K562 (cell line): ENCODE measurements around the gene ANO8. TPM values are rescaled to one million over a fixed set of nuclear protein-coding genes. Genes with fewer than 3 reads are reported as not detected.

Experiments
- CBFA2T2 ChIP-seq: fragments of 450-650 bp; conservative IDR thresholded peaks from 2 replicates; pipeline ENCODE4 v1.6.1; 2017; ENCODE audit warnings: mild to moderate bottlenecking
- CREM ChIP-seq: IDR thresholded peaks from 2 replicates; pipeline ENCODE4 v1.6.1; 2014; ENCODE audit warnings: antibody characterized with exemption, low read depth
- CXXC5 ChIP-seq: fragments of 250-450 bp; sonication (Bioruptor Pico); IDR thresholded peaks from 2 replicates; pipeline ENCODE4 v1.8.0; 2022; ENCODE audit warnings: inconsistent platforms, mild to moderate bottlenecking, moderate library complexity
- DDX20 ChIP-seq: fragments of 450-650 bp; IDR thresholded peaks from 2 replicates; pipeline ENCODE4 v1.6.1; 2016; ENCODE audit warnings: missing genetic modification characterization, low read depth, mild to moderate bottlenecking, missing compliant biosample characterization, moderate library complexity
- DIDO1 ChIP-seq: fragments of 450-650 bp; IDR thresholded peaks from 2 replicates; pipeline ENCODE4 v1.6.1; 2016; ENCODE audit warnings: low read depth, missing biosample characterization, missing genetic modification characterization
- FOS ChIP-seq: IDR thresholded peaks from 3 replicates; pipeline ENCODE4 v1.6.1; 2011; ENCODE audit not compliant: insufficient read length; ENCODE audit errors: extremely low read depth
- HNRNPL ChIP-seq: fragments of 200-400 bp; formaldehyde crosslinking; IDR thresholded peaks from 2 replicates; pipeline ENCODE4 v1.6.1; 2017; ENCODE audit warnings: low read depth, mild to moderate bottlenecking, low read length
- HNRNPUL1 ChIP-seq: fragments of 200-400 bp; formaldehyde crosslinking; IDR thresholded peaks from 2 replicates; pipeline ENCODE4 v1.6.1; 2017; ENCODE audit warnings: low read length
- ILF3 ChIP-seq: fragments of 450-650 bp; IDR thresholded peaks from 2 replicates; pipeline ENCODE4 v1.6.1; 2018; ENCODE audit warnings: antibody characterized with exemption, mild to moderate bottlenecking, moderate library complexity, borderline replicate concordance
- MIER1 ChIP-seq: fragments of 450-650 bp; IDR thresholded peaks from 2 replicates; pipeline ENCODE4 v1.6.1; 2016; ENCODE audit warnings: antibody characterized with exemption, mild to moderate bottlenecking, low read depth
- NCOA6 ChIP-seq: fragments of 450-650 bp; IDR thresholded peaks from 2 replicates; pipeline ENCODE4 v1.6.1; 2017; ENCODE audit warnings: mild to moderate bottlenecking
- NR2F6 ChIP-seq: fragments of 450-650 bp; formaldehyde crosslinking; IDR thresholded peaks from 2 replicates; pipeline ENCODE4 v1.4.0; 2020; ENCODE audit warnings: mild to moderate bottlenecking
- NR4A1 ChIP-seq, 2 experiments: fragments of 250-450 bp in 1 of 2; fragments of 450-650 bp in 1 of 2; sonication (Bioruptor Pico) in 1 of 2; IDR thresholded peaks; 2 replicates each; pipeline versions ENCODE4 v1.4.0 to v1.6.1; 2016 to 2020; ENCODE audit warnings: mild to moderate bottlenecking in 2 of 2, missing compliant biosample characterization in 1 of 2, missing genetic modification characterization in 1 of 2, moderate library complexity in 1 of 2
- OTX1 ChIP-seq: fragments of 450-650 bp; formaldehyde crosslinking; IDR thresholded peaks from 2 replicates; pipeline ENCODE4 v1.4.0; 2022; ENCODE audit warnings: mild to moderate bottlenecking
- PRPF4 ChIP-seq: fragments of 200-400 bp; formaldehyde crosslinking; IDR thresholded peaks from one replicate; pipeline ENCODE4 v1.6.1; 2017; ENCODE audit warnings: low read length, low read depth, mild to moderate bottlenecking; ENCODE audit not compliant: insufficient read depth, poor library complexity, severe bottlenecking
- SMARCA5 ChIP-seq: fragments of 450-650 bp; IDR thresholded peaks from 2 replicates; pipeline ENCODE4 v1.6.1; 2016
- SNRNP70 ChIP-seq: fragments of 200-400 bp; formaldehyde crosslinking; optimal IDR thresholded peaks from 2 replicates; pipeline ENCODE3; 2017; ENCODE audit warnings: low read depth, low read length
- TBL1XR1 ChIP-seq, 2 experiments: IDR thresholded peaks; 2 replicates each; pipeline ENCODE4 v1.6.1; 2012; ENCODE audit warnings: improper control_type of control experiment in 2 of 2, low read length in 2 of 2, mild to moderate bottlenecking in 1 of 2
- ZNF140 ChIP-seq: fragments of 250-450 bp; sonication (Bioruptor Pico); IDR thresholded peaks from 2 replicates; pipeline ENCODE4 v1.8.0; 2021; ENCODE audit warnings: moderate library complexity, mild to moderate bottlenecking, inconsistent platforms
- ZNF184 ChIP-seq: sonication (generic); formaldehyde crosslinking; IDR thresholded peaks from 2 replicates; pipeline ENCODE4 v1.5.0; 2020; ENCODE audit warnings: missing genetic modification reagents
- ZNF586 ChIP-seq: fragments of 450-650 bp; formaldehyde crosslinking; conservative IDR thresholded peaks from 2 replicates; pipeline ENCODE4 v1.4.0; 2020; ENCODE audit warnings: mild to moderate bottlenecking, moderate library complexity
- ZNF778 ChIP-seq: fragments of 450-650 bp; formaldehyde crosslinking; IDR thresholded peaks from 2 replicates; pipeline ENCODE4 v1.4.0; 2020; ENCODE audit warnings: mild to moderate bottlenecking, moderate library complexity
- polyA plus RNA-seq, 8 experiments: library from polyadenylated mRNA; depleted of rRNA in 4 of 8; stranded (reverse) in 5 of 8; unstranded in 3 of 8; fragments of >200 nt; fragmentation: Nextera tagmentation in 2 of 8; fragmentation: Illumina TruSeq in 1 of 8; extraction: Ambion mirVana in 2 of 8; extraction: Trizol in 1 of 8; gene quantifications; 2 replicates each; pipeline versions ENCODE4 v1.2.1 to v1.2.3, GENCODE V29; 2011 to 2014; ENCODE audit warnings: inconsistent platforms in 1 of 8, missing spikeins in 1 of 8
- total RNA-seq, 7 experiments: library from RNA; depleted of rRNA in 6 of 7; stranded (reverse); fragments of >200 nt in 6 of 7; fragmentation: Illumina TruSeq in 2 of 7; extraction: Trizol in 2 of 7; gene quantifications; 2 replicates each; pipeline versions ENCODE4 v1.2.1 to v1.2.3, GENCODE V29; 2011 to 2021; ENCODE audit warnings: low replicate concordance in 1 of 7
- TF ChIP-seq, protein P1 (sequence below): fragments of 250-450 bp; sonication (Bioruptor Pico); IDR thresholded peaks from 2 replicates; pipeline ENCODE4 v1.8.0; 2022; ENCODE audit warnings: moderate library complexity, mild to moderate bottlenecking, inconsistent platforms
- TF ChIP-seq, protein P2 (sequence below): sonication (generic); formaldehyde crosslinking; IDR thresholded peaks from 2 replicates; pipeline ENCODE4 v1.8.0; 2023; ENCODE audit warnings: mild to moderate bottlenecking, missing genetic modification reagents

The ANO8 gene
- total and polyA plus RNA-seq, 9 of the 15 experiments (the other 6 are each of a cell fraction or from before 2014, with no cell fraction given) = 0.07 to 7.6 (median 2.3) TPM; not detected in 1

DNA sequence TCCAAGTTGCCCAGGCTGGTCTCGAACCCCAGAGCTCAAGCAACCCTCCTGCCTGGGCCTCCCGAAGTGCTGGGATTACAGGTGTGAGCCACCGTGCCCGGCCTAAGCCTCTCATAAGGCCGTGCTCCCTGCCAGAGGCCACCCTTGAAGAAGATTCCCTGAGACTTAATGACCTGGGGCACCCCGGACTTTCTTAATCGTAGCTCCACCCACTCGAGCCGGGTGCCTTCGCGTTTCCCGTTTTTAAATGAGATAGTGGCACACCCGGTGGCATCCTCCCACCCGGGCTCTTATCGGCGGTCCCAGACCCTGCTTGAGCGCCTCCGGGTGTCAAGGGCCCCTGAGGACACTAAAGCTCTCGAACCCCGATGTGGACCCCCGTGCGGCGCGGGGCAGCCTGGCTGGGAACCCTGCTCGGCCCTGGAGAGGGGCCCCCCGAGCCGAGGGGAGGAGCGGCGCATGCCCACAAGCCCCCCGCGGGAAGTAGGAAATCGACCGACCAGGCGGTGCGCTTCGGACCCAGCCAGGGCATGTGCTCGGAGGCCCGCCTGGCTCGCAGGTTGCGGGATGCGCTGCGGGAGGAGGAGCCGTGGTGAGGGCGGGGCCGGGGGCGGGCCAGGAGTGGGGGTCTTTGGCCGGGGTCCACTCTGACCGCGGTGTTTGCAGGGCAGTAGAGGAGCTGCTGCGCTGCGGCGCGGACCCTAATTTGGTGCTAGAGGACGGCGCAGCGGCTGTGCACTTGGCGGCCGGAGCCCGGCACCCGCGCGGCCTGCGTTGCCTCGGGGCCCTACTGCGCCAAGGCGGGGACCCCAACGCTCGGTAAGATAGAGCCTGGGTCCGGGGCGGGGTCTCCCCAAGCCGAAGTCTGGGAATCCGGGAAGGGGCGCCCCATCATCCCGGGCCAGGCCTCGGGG lies 53.0 kb downstream of the ANO8 start, which contains the start of gene ANKLE1 (continued):
- no peak for TF ChIP-seq ZNF586 (CRISPR knock-in tag)
- TF ChIP-seq, protein P1, sequence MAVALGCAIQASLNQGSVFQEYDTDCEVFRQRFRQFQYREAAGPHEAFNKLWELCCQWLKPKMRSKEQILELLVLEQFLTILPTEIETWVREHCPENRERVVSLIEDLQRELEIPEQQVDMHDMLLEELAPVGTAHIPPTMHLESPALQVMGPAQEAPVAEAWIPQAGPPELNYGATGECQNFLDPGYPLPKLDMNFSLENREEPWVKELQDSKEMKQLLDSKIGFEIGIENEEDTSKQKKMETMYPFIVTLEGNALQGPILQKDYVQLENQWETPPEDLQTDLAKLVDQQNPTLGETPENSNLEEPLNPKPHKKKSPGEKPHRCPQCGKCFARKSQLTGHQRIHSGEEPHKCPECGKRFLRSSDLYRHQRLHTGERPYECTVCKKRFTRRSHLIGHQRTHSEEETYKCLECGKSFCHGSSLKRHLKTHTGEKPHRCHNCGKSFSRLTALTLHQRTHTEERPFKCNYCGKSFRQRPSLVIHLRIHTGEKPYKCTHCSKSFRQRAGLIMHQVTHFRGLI (CRISPR knock-in tag) = no peak
- no peak for TF ChIP-seq DIDO1 (tag)
- no peak for TF ChIP-seq SMARCA5
- TF ChIP-seq NR2F6 (CRISPR knock-in tag) = no peak
- TF ChIP-seq ZNF778 = no peak
- no peak for TF ChIP-seq HNRNPUL1
- no peak for TF ChIP-seq OTX1
- TF ChIP-seq TBL1XR1 (IDR thresholded peaks at IDR 0.05; ENCODE audit: low read length in 2 of 2) = no peak
- TF ChIP-seq, protein P2, sequence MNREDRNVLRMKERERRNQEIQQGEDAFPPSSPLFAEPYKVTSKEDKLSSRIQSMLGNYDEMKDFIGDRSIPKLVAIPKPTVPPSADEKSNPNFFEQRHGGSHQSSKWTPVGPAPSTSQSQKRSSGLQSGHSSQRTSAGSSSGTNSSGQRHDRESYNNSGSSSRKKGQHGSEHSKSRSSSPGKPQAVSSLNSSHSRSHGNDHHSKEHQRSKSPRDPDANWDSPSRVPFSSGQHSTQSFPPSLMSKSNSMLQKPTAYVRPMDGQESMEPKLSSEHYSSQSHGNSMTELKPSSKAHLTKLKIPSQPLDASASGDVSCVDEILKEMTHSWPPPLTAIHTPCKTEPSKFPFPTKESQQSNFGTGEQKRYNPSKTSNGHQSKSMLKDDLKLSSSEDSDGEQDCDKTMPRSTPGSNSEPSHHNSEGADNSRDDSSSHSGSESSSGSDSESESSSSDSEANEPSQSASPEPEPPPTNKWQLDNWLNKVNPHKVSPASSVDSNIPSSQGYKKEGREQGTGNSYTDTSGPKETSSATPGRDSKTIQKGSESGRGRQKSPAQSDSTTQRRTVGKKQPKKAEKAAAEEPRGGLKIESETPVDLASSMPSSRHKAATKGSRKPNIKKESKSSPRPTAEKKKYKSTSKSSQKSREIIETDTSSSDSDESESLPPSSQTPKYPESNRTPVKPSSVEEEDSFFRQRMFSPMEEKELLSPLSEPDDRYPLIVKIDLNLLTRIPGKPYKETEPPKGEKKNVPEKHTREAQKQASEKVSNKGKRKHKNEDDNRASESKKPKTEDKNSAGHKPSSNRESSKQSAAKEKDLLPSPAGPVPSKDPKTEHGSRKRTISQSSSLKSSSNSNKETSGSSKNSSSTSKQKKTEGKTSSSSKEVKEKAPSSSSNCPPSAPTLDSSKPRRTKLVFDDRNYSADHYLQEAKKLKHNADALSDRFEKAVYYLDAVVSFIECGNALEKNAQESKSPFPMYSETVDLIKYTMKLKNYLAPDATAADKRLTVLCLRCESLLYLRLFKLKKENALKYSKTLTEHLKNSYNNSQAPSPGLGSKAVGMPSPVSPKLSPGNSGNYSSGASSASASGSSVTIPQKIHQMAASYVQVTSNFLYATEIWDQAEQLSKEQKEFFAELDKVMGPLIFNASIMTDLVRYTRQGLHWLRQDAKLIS (CRISPR knock-in tag) = no peak
- TF ChIP-seq PRPF4 = no peak
- TF ChIP-seq ZNF184 (CRISPR knock-in tag) = no peak
- no peak for TF ChIP-seq HNRNPL
- no peak for TF ChIP-seq ILF3
- TF ChIP-seq FOS = no peak
- TF ChIP-seq ZNF140 (CRISPR knock-in tag) = no peak
- no peak for TF ChIP-seq CREM
- no peak for TF ChIP-seq NCOA6
- peak; percentile 49; the same call in 1 of the 2 replicates for TF ChIP-seq CXXC5 (CRISPR knock-in tag)
- no peak for TF ChIP-seq MIER1
- TF ChIP-seq DDX20 (tag) = no peak
- TF ChIP-seq CBFA2T2 = peak; percentile 40; the same call in 1 of the 2 replicates
- no peak for TF ChIP-seq NR4A1 (CRISPR knock-in tag; IDR thresholded peaks at IDR 0.05)
- TF ChIP-seq NR4A1 (tag; IDR thresholded peaks at IDR 0.05) = no peak
- TF ChIP-seq SNRNP70 = no peak
